A549 (cell line): ENCODE measurements around the gene FSD1. TPM values are rescaled to one million over a fixed set of nuclear protein-coding genes. Genes with fewer than 3 reads are reported as not detected.
A peak's percentile ranks its signal among the peaks of the same experiment; 100 is the strongest.

ENCODE experiments used
- ATAC-seq, 2 experiments: fragments of 200-7000 bp in 1 of 2; fragments of >200 bp in 1 of 2; cut with Nextera tagmentation in 1 of 2; cut with Tn5 transposase in 1 of 2; 3 replicates each; pipeline versions ENCODE4 v1.8.0 to v1.9.1; 2018 to 2020; ENCODE audit warnings: mild to moderate bottlenecking in 1 of 2, moderate library complexity in 1 of 2
- CTCF ChIA-PET: fragments of 300-600 bp; sonication (Branson Sonifier 250); formaldehyde crosslinking; extraction: SDS; loops from one replicate; lab custom pipeline; 2021; ENCODE audit warnings: antibody characterized with exemption, inconsistent platforms; lab: Yijun Ruan, JAX
- POLR2A ChIA-PET: fragments of 350-600 bp; formaldehyde crosslinking; extraction: SDS; loops from one replicate; lab custom pipeline; 2021; ENCODE audit warnings: antibody characterized with exemption, inconsistent platforms; lab: Yijun Ruan, JAX
- DNase-seq, 2 experiments: peaks; one replicate each; pipeline versions ENCODE4 v3.0.0 to v3.0.0-alpha.2; 2011 to 2016; ENCODE audit warnings: low read depth in 1 of 2, low spot score in 1 of 2
- FAIRE-seq: peaks from 2 replicates; lab custom pipeline; 2011; peaks lifted over from hg19 to GRCh38; lab: Jason Lieb, UNC
- H3K27ac ChIP-seq, 2 experiments: fragments of >200 bp; sonication (Bioruptor Twin); formaldehyde crosslinking; 3 replicates each; pipeline ENCODE4 v1.5.1; 2016 to 2017
- H3K4me1 ChIP-seq: fragments of >200 bp; sonication (Bioruptor Twin); formaldehyde crosslinking; 3 replicates; pipeline ENCODE4 v1.6.1; 2016
- H3K4me2 ChIP-seq: fragments of >200 bp; sonication (Bioruptor Twin); formaldehyde crosslinking; 3 replicates; pipeline ENCODE4 v1.6.1; 2016
- H3K4me3 ChIP-seq: fragments of >200 bp; sonication (Bioruptor Twin); formaldehyde crosslinking; 3 replicates; pipeline ENCODE4 v1.5.1; 2016
- H3K9me3 ChIP-seq: fragments of >200 bp; sonication (Bioruptor Twin); formaldehyde crosslinking; 3 replicates; pipeline ENCODE4 v1.6.1; 2016
- ATOH8 ChIP-seq: fragments of 250-450 bp; sonication (Bioruptor Pico); IDR thresholded peaks from 2 replicates; pipeline ENCODE4 v1.5.0; 2020; ENCODE audit warnings: low read depth, mild to moderate bottlenecking, moderate library complexity
- BHLHE40 ChIP-seq: IDR thresholded peaks from 2 replicates; pipeline ENCODE4 v1.6.1; 2012; ENCODE audit warnings: low read depth, low read length, inconsistent platforms
- CBX2 ChIP-seq: fragments of 200-600 bp; sonication (generic); IDR thresholded peaks from 2 replicates; pipeline ENCODE4 v1.6.1; 2016; ENCODE audit warnings: low read depth, mild to moderate bottlenecking, borderline replicate concordance
- CBX8 ChIP-seq: fragments of 200-600 bp; sonication (generic); IDR thresholded peaks from 2 replicates; pipeline ENCODE4 v1.6.1; 2016
- CEBPB ChIP-seq, 2 experiments: fragments of >200 bp in 1 of 2; sonication (Bioruptor Twin) in 1 of 2; formaldehyde crosslinking in 1 of 2; IDR thresholded peaks; 2 replicates each; pipeline ENCODE4 v1.6.1; 2012 to 2016
- CHD2 ChIP-seq: fragments of 150-350 bp; IDR thresholded peaks from 2 replicates; pipeline ENCODE4 v1.6.1; 2014; ENCODE audit warnings: low read length; ENCODE audit not compliant: partially characterized antibody
- CTCF ChIP-seq: fragments of >200 bp; sonication (Bioruptor Twin); formaldehyde crosslinking; IDR thresholded peaks from 3 replicates; pipeline ENCODE4 v1.5.1; 2016
- E2F6 ChIP-seq: IDR thresholded peaks from 2 replicates; pipeline ENCODE4 v1.6.1; 2012; ENCODE audit warnings: low read depth, borderline replicate concordance
- ELK1 ChIP-seq: fragments of 150-350 bp; IDR thresholded peaks from 2 replicates; pipeline ENCODE4 v1.6.1; 2014; ENCODE audit warnings: low read depth, mild to moderate bottlenecking, low read length
- EP300 ChIP-seq, 2 experiments: fragments of >200 bp; sonication (Bioruptor Twin); formaldehyde crosslinking; IDR thresholded peaks; 2 replicates in 1 of 2; 3 replicates in 1 of 2; pipeline ENCODE4 v1.6.1; 2016 to 2017
- FOSB ChIP-seq: fragments of 250-450 bp; sonication (Bioruptor Pico); IDR thresholded peaks from 2 replicates; pipeline ENCODE4 v1.5.0; 2020; ENCODE audit warnings: mild to moderate bottlenecking, moderate library complexity
- HDAC2 ChIP-seq: fragments of 200-600 bp; sonication (generic); IDR thresholded peaks from 2 replicates; pipeline ENCODE4 v1.6.1; 2016
- HEYL ChIP-seq: fragments of 250-450 bp; sonication (Bioruptor Pico); IDR thresholded peaks from 2 replicates; pipeline ENCODE4 v1.8.0; 2021; ENCODE audit warnings: mild to moderate bottlenecking, moderate library complexity
- HMGXB4 ChIP-seq: fragments of 250-450 bp; sonication (Bioruptor Pico); IDR thresholded peaks from 2 replicates; pipeline ENCODE4 v1.5.0; 2021; ENCODE audit warnings: mild to moderate bottlenecking, moderate library complexity, borderline replicate concordance
- HOXB5 ChIP-seq: fragments of 250-450 bp; sonication (Bioruptor Pico); IDR thresholded peaks from 2 replicates; pipeline ENCODE4 v1.5.0; 2020; ENCODE audit warnings: mild to moderate bottlenecking, moderate library complexity
- JUN ChIP-seq, 2 experiments: fragments of >200 bp; sonication (Bioruptor Twin); formaldehyde crosslinking; IDR thresholded peaks; 2 replicates in 1 of 2; 3 replicates in 1 of 2; pipeline ENCODE4 v1.6.1; 2016 to 2017
- KDM5A ChIP-seq: fragments of 200-600 bp; sonication (generic); IDR thresholded peaks from 2 replicates; pipeline ENCODE4 v1.6.1; 2016; ENCODE audit warnings: antibody characterized with exemption, mild to moderate bottlenecking
- MAZ ChIP-seq: fragments of 150-350 bp; IDR thresholded peaks from 2 replicates; pipeline ENCODE4 v1.6.1; 2014; ENCODE audit warnings: antibody characterized with exemption, low read depth, low read length, borderline replicate concordance
- MYC ChIP-seq: IDR thresholded peaks from 2 replicates; pipeline ENCODE4 v1.6.1; 2012; ENCODE audit warnings: mild to moderate bottlenecking, inconsistent platforms, low read length, improper control_type of control experiment, borderline replicate concordance
- NPAS2 ChIP-seq: fragments of 250-450 bp; sonication (Bioruptor Pico); IDR thresholded peaks from 2 replicates; pipeline ENCODE4 v1.8.0; 2022; ENCODE audit warnings: mild to moderate bottlenecking, moderate library complexity, borderline replicate concordance
- PBX3 ChIP-seq: IDR thresholded peaks from 2 replicates; pipeline ENCODE4 v1.6.1; 2012
- POLR2A ChIP-seq: IDR thresholded peaks from 2 replicates; pipeline ENCODE4 v1.6.1; 2012; ENCODE audit warnings: mild to moderate bottlenecking, low read length
- RAD21 ChIP-seq, 2 experiments: fragments of >200 bp in 1 of 2; sonication (Bioruptor Twin) in 1 of 2; formaldehyde crosslinking in 1 of 2; IDR thresholded peaks in 1 of 2; conservative IDR thresholded peaks in 1 of 2; 2 replicates in 1 of 2; 3 replicates in 1 of 2; pipeline ENCODE4 v1.6.1; 2012 to 2018; ENCODE audit warnings: inconsistent platforms in 1 of 2
- RARB ChIP-seq: fragments of 250-450 bp; sonication (Bioruptor Pico); IDR thresholded peaks from 2 replicates; pipeline ENCODE4 v1.8.0; 2021; ENCODE audit warnings: mild to moderate bottlenecking, moderate library complexity
- RNF2 ChIP-seq: fragments of 200-600 bp; sonication (generic); IDR thresholded peaks from 2 replicates; pipeline ENCODE4 v1.6.1; 2016; ENCODE audit warnings: low read depth, mild to moderate bottlenecking, antibody characterized with exemption, moderate library complexity, borderline replicate concordance
- SREBF2 ChIP-seq: fragments of 450-650 bp; IDR thresholded peaks from 2 replicates; pipeline ENCODE4 v1.6.1; 2014; ENCODE audit warnings: mild to moderate bottlenecking, moderate library complexity
- TFCP2L1 ChIP-seq: fragments of 250-450 bp; sonication (Bioruptor Pico); IDR thresholded peaks from 2 replicates; pipeline ENCODE4 v1.5.0; 2021; ENCODE audit warnings: mild to moderate bottlenecking
- USF2 ChIP-seq: fragments of 450-650 bp; IDR thresholded peaks from 2 replicates; pipeline ENCODE4 v1.6.1; 2014; ENCODE audit warnings: antibody characterized with exemption
- ZC3H11A ChIP-seq: fragments of 450-650 bp; IDR thresholded peaks from 2 replicates; pipeline ENCODE4 v1.6.1; 2014; ENCODE audit warnings: antibody characterized with exemption, mild to moderate bottlenecking
- ZSCAN20 ChIP-seq: fragments of 250-450 bp; sonication (Bioruptor Pico); IDR thresholded peaks from 2 replicates; pipeline ENCODE4 v1.8.0; 2022; ENCODE audit warnings: mild to moderate bottlenecking, moderate library complexity
- WGBS: methylation state at CpG from one replicate; pipeline ENCODE4 v1.1.6; 2017; ENCODE audit errors: missing lambda C conversion rate; 5-methylcytosine and 5-hydroxymethylcytosine counted together
- polyA plus RNA-seq, 4 experiments: library from polyadenylated mRNA; depleted of rRNA in 3 of 4; stranded (reverse); fragments of >200 nt; fragmentation: RNase III in 1 of 4; extraction: RNeasy Plus Mini Kit Qiagen cat#74134 plus additional on column Dnase treatment in 1 of 4; gene quantifications; 2 replicates in 3 of 4; 3 replicates in 1 of 4; pipeline ENCODE4 v1.2.3, GENCODE V29; 2011 to 2017

FSD1 gene
- polyA plus RNA-seq, 2 of the 4 experiments (the other 2 are of a cell fraction) = 3.5 to 13.2 TPM

GRCh38 chr19:4362831-4363545, 58.6 kb downstream of the FSD1 start (continued):
- TF ChIP-seq E2F6 (no peak), RAD21 (conservative IDR thresholded peaks at IDR 0.05 in 1 of 2, IDR thresholded peaks at IDR 0.05 in 1 of 2) (peak; percentile 17 to 19; a peak in 1 of 5 replicates), POLR2A (no peak), FOSB (CRISPR knock-in tag) (no peak), MYC (peak; percentile 66; the same call in 1 of the 2 replicates), CEBPB (IDR thresholded peaks at IDR 0.05) (no peak), CBX8 (no peak), SREBF2 (no peak), PBX3 (no peak), ZSCAN20 (no peak), BHLHE40 (no peak), CHD2 (no peak), USF2 (no peak), CBX2 (no peak), HDAC2 (no peak), KDM5A (no peak), TFCP2L1 (CRISPR knock-in tag) (no peak), MAZ (no peak)

GRCh38 chr19:4363571-4364304, 59.3 kb downstream of the FSD1 start:
- Histone ChIP-seq H3K9me3 (no peaks in the 10 kb centered on the region), H3K4me1 (peaks cover 20% of the 10 kb centered on the region), H3K4me3 (no peak overlapping the region), H3K27ac (peak overlapping the region in 1 of 2 experiments; percentile 19; a peak in 1 of 6 replicates), H3K4me2 (no peak overlapping the region)
- ChIA-PET POLR2A (no interaction called here), CTCF (interaction anchor here (1.2 to 6.2 kb wide), 10 partner anchors 8 to 97 kb away, joined by 3 to 51 read pairs (median 8); partner anchors contain the start of genes MPND and SH3GL1)
- WGBS = 87% methylated on average over 12 of the region's 26 CpGs
- FAIRE-seq (no peak), ATAC-seq (no peak), DNase-seq (no peak)
- no peak for TF ChIP-seq CEBPB (IDR thresholded peaks at IDR 0.05)
- TF ChIP-seq NPAS2 (CRISPR knock-in tag) = no peak
- no peak for TF ChIP-seq HEYL (CRISPR knock-in tag)
- TF ChIP-seq RARB (CRISPR knock-in tag) = no peak
- no peak for TF ChIP-seq CTCF
- TF ChIP-seq FOSB (CRISPR knock-in tag) = no peak
- TF ChIP-seq HOXB5 (CRISPR knock-in tag) = no peak
- no peak for TF ChIP-seq JUN (IDR thresholded peaks at IDR 0.05)
- TF ChIP-seq EP300 (IDR thresholded peaks at IDR 0.05) = no peak
- TF ChIP-seq ZC3H11A = no peak
- TF ChIP-seq ELK1 = no peak
- TF ChIP-seq HMGXB4 (CRISPR knock-in tag) = no peak
- no peak for TF ChIP-seq RNF2
- TF ChIP-seq ATOH8 (CRISPR knock-in tag) = no peak
- no peak for TF ChIP-seq CBX2
